Lower leg skin (tissue), 4 donors: ENCODE measurements around the gene FIGN. TPM values are rescaled to one million over a fixed set of nuclear protein-coding genes. Genes with fewer than 3 reads are reported as not detected.

Source experiments
- DNase-seq, 2 donors: peaks; one replicate each; pipeline ENCODE4 v3.0.0-alpha.2; 2019; ENCODE audit warnings: low spot score in 2 of 2
- H3K4me3 ChIP-seq: fragments of 200-600 bp; sonication (generic); 2 replicates; pipeline ENCODE4 v1.5.1; 2017; ENCODE audit warnings: mild to moderate bottlenecking, low read depth; ENCODE audit not compliant: poor library complexity, severe bottlenecking
- CTCF ChIP-seq, 3 donors: fragments of 450-650 bp; IDR thresholded peaks; one replicate each; pipeline ENCODE4 v1.5.1; 2016; ENCODE audit warnings: antibody characterized with exemption in 3 of 3, mild to moderate bottlenecking in 3 of 3, moderate library complexity in 2 of 3
- POLR2A ChIP-seq, 2 donors: fragments of 450-650 bp; IDR thresholded peaks; one replicate each; pipeline ENCODE4 v1.6.1; 2016 to 2017; ENCODE audit warnings: antibody characterized with exemption in 2 of 2, mild to moderate bottlenecking in 1 of 2, moderate library complexity in 1 of 2
- WGBS, 2 donors: methylation state at CpG; one replicate each; pipeline ENCODE4 v1.1.5; 2018; 5-methylcytosine and 5-hydroxymethylcytosine counted together
- intact Hi-C: fragments of 100-400 bp; cut with DNase I; formaldehyde crosslinking; loops from one replicate; pipeline ENCODE4 v1.15.0; 2023; ENCODE audit warnings: low total_unique reads
- total RNA-seq, 4 donors: library from RNA; depleted of rRNA; stranded (reverse); fragments of >200 nt; gene quantifications; one replicate each; pipeline ENCODE4 v1.1.0, GENCODE V29; 2016

The FIGN gene
- total RNA-seq, 4 donors from 2014 or later, result 0.88 to 1.8 (median 1.1) TPM

- intact Hi-C loops, result no loop called here
- no peak overlapping the region for H3K4me3 ChIP-seq
- 38 to 45% methylated on average over 4 of the region's 4 CpGs for WGBS, 2 donors
- TF ChIP-seq CTCF (IDR thresholded peaks at IDR 0.05) (no peak), POLR2A (IDR thresholded peaks at IDR 0.05) (no peak)
- DNase-seq, result no peak
Measured at GRCh38 chr2:163667064-163667887, 68.5 kb downstream of the FIGN start.

GRCh38 chr2:163665817-163666216 lies 70.0 kb downstream of the FIGN start:
- TF ChIP-seq CTCF (IDR thresholded peaks at IDR 0.05) (no peak), POLR2A (IDR thresholded peaks at IDR 0.05) (no peak)
- no peak for DNase-seq
- intact Hi-C loops, result no loop called here

GRCh38 chr2:163665051-163665450 lies 70.8 kb downstream of the FIGN start:
- no peak for DNase-seq
- H3K4me3 ChIP-seq, result no peak overlapping the region
- TF ChIP-seq CTCF (IDR thresholded peaks at IDR 0.05), result no peak
- no peak for TF ChIP-seq POLR2A (IDR thresholded peaks at IDR 0.05)
- 82 to 85% methylated on average over 2 of the region's 2 CpGs for WGBS, 2 donors
- intact Hi-C loops, result no loop called here

More at GRCh38 chr2:163665817-163666216, 70.0 kb downstream of the FIGN start:
- H3K4me3 ChIP-seq, result no peak overlapping the region

GRCh38 chr2:163664610-163665009 lies 71.2 kb downstream of the FIGN start:
- TF ChIP-seq CTCF (IDR thresholded peaks at IDR 0.05), result no peak
- TF ChIP-seq POLR2A (IDR thresholded peaks at IDR 0.05), result no peak
- intact Hi-C loops, result no loop called here
- DNase-seq, result no peak
- H3K4me3 ChIP-seq, result no peak overlapping the region
- WGBS, 2 donors, result 89 to 90% methylated on average over 5 of the region's 5 CpGs

- H3K4me3 ChIP-seq, result no peak overlapping the region
- intact Hi-C loops, result no loop called here
- DNase-seq, result no peak
- no peak for TF ChIP-seq CTCF (IDR thresholded peaks at IDR 0.05)
- no peak for TF ChIP-seq POLR2A (IDR thresholded peaks at IDR 0.05)
- WGBS, 2 donors, result 51 to 67% methylated on average over 4 of the region's 4 CpGs
Measured at GRCh38 chr2:163662141-163662780, 73.5 kb downstream of the FIGN start.
